ENCODE measurements around the gene TEX12.

DNA sequence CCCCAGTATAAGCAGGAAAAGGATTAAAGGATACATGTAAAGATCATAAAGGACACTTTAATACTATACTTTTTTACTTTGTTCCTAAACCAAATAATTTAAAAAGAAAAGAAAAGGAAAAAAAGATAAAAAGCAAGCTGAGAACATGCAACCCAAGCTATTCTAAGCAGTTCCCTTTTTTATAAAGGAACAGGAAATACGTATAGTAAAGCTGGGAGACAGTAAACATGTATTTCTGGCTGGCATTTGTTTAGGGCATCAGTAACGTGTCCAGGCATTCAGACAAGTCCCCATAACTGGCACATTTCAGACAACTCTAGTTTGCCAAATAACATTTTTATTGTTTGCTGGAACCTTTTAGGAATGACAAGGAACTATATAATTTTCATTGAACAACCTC is 33.1 kb downstream of the TEX12 start:
- no peak for TF ChIP-seq POLR2A (IDR thresholded peaks at IDR 0.05; ENCODE audit: low read length)
- no peak for TF ChIP-seq GATA1 (IDR thresholded peaks at IDR 0.05; ENCODE audit: low read depth, low read length)

Measured in erythroblast (primary cell).